RPMI8226 (cell line): ENCODE measurements around the gene FSTL3.
A peak's percentile ranks its signal among the peaks of the same experiment; 100 is the strongest.
"Not testable (repeated sequence)": the region's sequence is repeated elsewhere in the genome, so short reads cannot be mapped to it uniquely, and the experiment has no call there.

Experiments used
- DNase-seq: peaks from one replicate; pipeline ENCODE4 v3.0.0-alpha.2; 2015

FSTL3 gene

GRCh38 chr19:676339-677105, at the start of gene FSTL3:
Gene FSTL3 (plus strand): TSS chr19:676392. CDS start chr19:676424, 32 bp downstream.
- no peak for DNase-seq

- DNase-seq = not testable (repeated sequence)
Measured at GRCh38 chr19:626566-626965, 49.6 kb upstream of the FSTL3 start.

GRCh38 chr19:628168-628567, 48.0 kb upstream of the FSTL3 start:
- no peak for DNase-seq

- DNase-seq = not testable (repeated sequence)
Measured at GRCh38 chr19:629515-629914, 46.7 kb upstream of the FSTL3 start.

GRCh38 chr19:629961-630714, 46.1 kb upstream of the FSTL3 start:
- no peak for DNase-seq

- DNase-seq = peak; percentile 75
Measured at GRCh38 chr19:632579-633067, 43.6 kb upstream of the FSTL3 start.

- peak; percentile 98 for DNase-seq
Measured at GRCh38 chr19:633068-633785, 43.0 kb upstream of the FSTL3 start, which contains the start of gene POLRMT. Gene POLRMT (minus strand): TSS chr19:633537. CDS start chr19:633512, 25 bp downstream.

- peak; percentile 35 for DNase-seq
Measured at GRCh38 chr19:633786-634639, 42.2 kb upstream of the FSTL3 start.

GRCh38 chr19:634975-635652, 41.1 kb upstream of the FSTL3 start:
- no peak for DNase-seq

GRCh38 chr19:638906-639252, 37.3 kb upstream of the FSTL3 start:
- DNase-seq = no peak

- DNase-seq = peak; percentile 94
Measured at GRCh38 chr19:639253-640160, 36.7 kb upstream of the FSTL3 start, which contains the start of gene FGF22. Gene FGF22 (plus strand): TSS chr19:639879. CDS start chr19:639926, 47 bp downstream.

GRCh38 chr19:640161-640558, 36.0 kb upstream of the FSTL3 start:
- DNase-seq = no peak

- no peak for DNase-seq
Measured at GRCh38 chr19:640606-641189, 35.5 kb upstream of the FSTL3 start.

GRCh38 chr19:641702-642101, 34.5 kb upstream of the FSTL3 start:
- DNase-seq = no peak

- DNase-seq = no peak
Measured at GRCh38 chr19:642767-643727, 33.1 kb upstream of the FSTL3 start.

GRCh38 chr19:643736-644135, 32.5 kb upstream of the FSTL3 start:
- DNase-seq = no peak

- DNase-seq = no peak
Measured at GRCh38 chr19:644363-644762, 31.8 kb upstream of the FSTL3 start.

- DNase-seq = no peak
Measured at GRCh38 chr19:644789-645188, 31.4 kb upstream of the FSTL3 start.
